ENCODE measurements around the gene OPN4. TPM values are rescaled to one million over a fixed set of nuclear protein-coding genes. Genes with fewer than 3 reads are reported as not detected.

Gene OPN4
- total RNA-seq, 1 experiment from 2014 or later = not detected

GRCh38 chr10:86632951-86633350 is 21.4 kb upstream of the OPN4 start:
- CTCF ChIA-PET = no interaction called here
- peaks cover 10% of the 10 kb centered on the region for H3K27me3 ChIP-seq (replicated peaks; ENCODE audit: insufficient read depth, low read depth, low read length, poor library complexity)
- peaks cover 6% of the 10 kb centered on the region for H3K4me1 ChIP-seq (ENCODE audit: insufficient read depth, low read length, poor library complexity, severe bottlenecking)
- intact Hi-C loops (cut with micrococcal nuclease; ENCODE audit: unreplicated experiment) = no loop called here
- BruUV-seq (replicated peaks) = no TSS peak
- no peak overlapping the region for H3K27ac ChIP-seq (ENCODE audit: low read depth, low read length, poor library complexity, severe bottlenecking)
- POLR2A ChIA-PET (ENCODE audit: low non-redundant PET) = no interaction called here
- DNase-seq (ENCODE audit: low spot score) = no peak
- TF ChIP-seq EZH2 (IDR thresholded peaks at IDR 0.05; ENCODE audit: borderline replicate concordance, low read depth, low read length, poor library complexity, severe bottlenecking) (no peak), CTCF (conservative IDR thresholded peaks at IDR 0.05; ENCODE audit: low read depth, low read length) (no peak)
- H3K9me3 ChIP-seq (ENCODE audit: low read depth, low read length, poor library complexity, severe bottlenecking) = no peaks in the 10 kb centered on the region
- no peak overlapping the region for H3K4me3 ChIP-seq (ENCODE audit: low read depth, low read length, poor library complexity, severe bottlenecking)
- no peaks in the 10 kb centered on the region for H3K36me3 ChIP-seq (ENCODE audit: insufficient read depth, low read length, poor library complexity, severe bottlenecking)

GRCh38 chr10:86635402-86635801 is 18.9 kb upstream of the OPN4 start:
- POLR2A ChIA-PET (ENCODE audit: low non-redundant PET) = no interaction called here
- Histone ChIP-seq H3K9me3 (ENCODE audit: low read depth, low read length, poor library complexity, severe bottlenecking) (no peaks in the 10 kb centered on the region), H3K27me3 (replicated peaks; ENCODE audit: insufficient read depth, low read depth, low read length, poor library complexity) (peaks cover 10% of the 10 kb centered on the region), H3K27ac (ENCODE audit: low read depth, low read length, poor library complexity, severe bottlenecking) (no peak overlapping the region), H3K4me1 (ENCODE audit: insufficient read depth, low read length, poor library complexity, severe bottlenecking) (peaks cover 6% of the 10 kb centered on the region), H3K36me3 (ENCODE audit: insufficient read depth, low read length, poor library complexity, severe bottlenecking) (no peaks in the 10 kb centered on the region), H3K4me3 (ENCODE audit: low read depth, low read length, poor library complexity, severe bottlenecking) (no peak overlapping the region)
- TF ChIP-seq EZH2 (IDR thresholded peaks at IDR 0.05; ENCODE audit: borderline replicate concordance, low read depth, low read length, poor library complexity, severe bottlenecking) (no peak), CTCF (conservative IDR thresholded peaks at IDR 0.05; ENCODE audit: low read depth, low read length) (no peak)
- no TSS peak for BruUV-seq (replicated peaks)
- no peak for DNase-seq (ENCODE audit: low spot score)
- CTCF ChIA-PET = no interaction called here
- intact Hi-C loops (cut with micrococcal nuclease; ENCODE audit: unreplicated experiment) = no loop called here

GRCh38 chr10:86636311-86636710 is 18.0 kb upstream of the OPN4 start:
- ChIA-PET POLR2A (ENCODE audit: low non-redundant PET) (no interaction called here), CTCF (no interaction called here)
- Histone ChIP-seq H3K27ac (ENCODE audit: low read depth, low read length, poor library complexity, severe bottlenecking) (no peak overlapping the region), H3K36me3 (ENCODE audit: insufficient read depth, low read length, poor library complexity, severe bottlenecking) (no peaks in the 10 kb centered on the region), H3K27me3 (replicated peaks; ENCODE audit: insufficient read depth, low read depth, low read length, poor library complexity) (peaks cover 10% of the 10 kb centered on the region), H3K4me3 (ENCODE audit: low read depth, low read length, poor library complexity, severe bottlenecking) (no peak overlapping the region), H3K9me3 (ENCODE audit: low read depth, low read length, poor library complexity, severe bottlenecking) (no peaks in the 10 kb centered on the region), H3K4me1 (ENCODE audit: insufficient read depth, low read length, poor library complexity, severe bottlenecking) (peaks cover 6% of the 10 kb centered on the region)
- TF ChIP-seq EZH2 (IDR thresholded peaks at IDR 0.05; ENCODE audit: borderline replicate concordance, low read depth, low read length, poor library complexity, severe bottlenecking) = no peak
- no peak for TF ChIP-seq CTCF (conservative IDR thresholded peaks at IDR 0.05; ENCODE audit: low read depth, low read length)
- intact Hi-C loops (cut with micrococcal nuclease; ENCODE audit: unreplicated experiment) = no loop called here
- BruUV-seq (replicated peaks) = no TSS peak
- DNase-seq (ENCODE audit: low spot score) = no peak

All from A673 (cell line).